ENCODE data around the gene SERPINE2.

SERPINE2 gene

DNA sequence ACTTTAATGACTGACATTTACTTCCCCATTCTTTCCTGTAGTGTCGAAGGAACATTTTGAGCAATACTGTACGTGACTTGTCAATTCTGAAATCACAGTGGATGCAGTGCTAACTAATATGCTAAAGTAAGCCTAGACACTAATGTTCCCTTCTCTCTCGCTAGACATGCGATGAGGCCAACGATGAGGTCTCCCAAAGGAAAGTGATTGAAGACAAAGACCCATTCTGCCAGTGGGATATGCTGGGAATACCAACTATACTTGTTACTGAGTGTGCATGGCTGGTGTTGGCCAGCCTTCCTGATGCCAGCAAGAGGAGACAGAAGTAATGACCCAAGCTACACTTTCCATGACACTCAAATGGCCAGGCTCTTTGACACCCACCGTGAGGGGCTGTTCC is 2.5 kb upstream of the SERPINE2 start:
- Histone ChIP-seq H4K5ac (ENCODE audit: low read length) (no peak overlapping the region), H3K4ac (ENCODE audit: low read depth, low read length) (no peak overlapping the region), H3K4me1 (ENCODE audit: control insufficient read depth, low read depth, low read length) (peaks cover 7% of the 10 kb centered on the region), H2BK15ac (replicated peaks; ENCODE audit: low read depth) (no peak overlapping the region), H3K4me3 (ENCODE audit: low read length) (no peak overlapping the region), H3K36me3 (ENCODE audit: control insufficient read depth, insufficient read depth, low read length) (peaks cover 1% of the 10 kb centered on the region), H3K18ac (ENCODE audit: low read length) (no peak overlapping the region), H2BK120ac (ENCODE audit: low read depth, low read length) (no peak overlapping the region), H2AK5ac (ENCODE audit: low read length) (peak overlapping the region; percentile 57), H3K79me1 (ENCODE audit: low read length) (peaks cover 2% of the 10 kb centered on the region), H3K56ac (ENCODE audit: low read length) (no peak overlapping the region), H3K27ac (ENCODE audit: low read depth, low read length) (no peak overlapping the region), H3K9ac (ENCODE audit: low read length) (no peak overlapping the region), H2BK5ac (ENCODE audit: low read length) (no peak overlapping the region), H3K27me3 (ENCODE audit: insufficient read depth, low read length, poor library complexity) (no peaks in the 10 kb centered on the region), H3K79me2 (ENCODE audit: control insufficient read depth, insufficient read depth, low read length) (peaks cover 24% of the 10 kb centered on the region), H4K8ac (ENCODE audit: low read depth, low read length) (no peak overlapping the region), H3K23ac (ENCODE audit: low read length) (no peak overlapping the region), H3K4me2 (ENCODE audit: low read length) (no peak overlapping the region)
- WGBS (ENCODE audit: extremely low coverage, insufficient coverage, low lambda C conversion rate): no CpG with 5 or more reads among the region's 6 CpGs
- DNase-seq: no peak

DNA sequence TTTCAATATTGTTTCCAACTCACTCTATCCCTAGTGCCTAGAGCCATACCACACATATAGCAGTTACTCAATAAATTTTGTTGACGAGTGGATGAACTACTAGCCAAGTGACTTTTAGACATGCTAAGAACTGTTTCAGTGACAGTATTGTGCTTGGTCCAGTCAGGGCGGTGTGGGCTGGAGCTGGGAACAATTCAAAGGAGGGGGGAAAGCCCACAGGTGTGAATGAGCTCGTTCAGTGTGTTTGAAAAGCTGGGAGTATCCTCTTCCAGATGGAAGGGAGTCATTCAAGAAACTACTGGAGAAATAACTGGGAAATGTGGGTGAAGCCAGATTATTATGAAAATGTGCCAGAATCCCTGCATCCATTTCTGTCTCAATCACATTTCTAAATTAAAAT is 1.7 kb upstream of the SERPINE2 start:
- Histone ChIP-seq H3K27ac (ENCODE audit: low read depth, low read length) (no peak overlapping the region), H3K23ac (ENCODE audit: low read length) (no peak overlapping the region), H4K8ac (ENCODE audit: low read depth, low read length) (no peak overlapping the region), H3K4me2 (ENCODE audit: low read length) (no peak overlapping the region), H2AK5ac (ENCODE audit: low read length) (no peak overlapping the region), H2BK120ac (ENCODE audit: low read depth, low read length) (no peak overlapping the region), H3K9ac (ENCODE audit: low read length) (no peak overlapping the region), H3K4ac (ENCODE audit: low read depth, low read length) (no peak overlapping the region), H2BK5ac (ENCODE audit: low read length) (no peak overlapping the region), H3K4me3 (ENCODE audit: low read length) (no peak overlapping the region), H3K4me1 (ENCODE audit: control insufficient read depth, low read depth, low read length) (peaks cover 10% of the 10 kb centered on the region), H3K79me2 (ENCODE audit: control insufficient read depth, insufficient read depth, low read length) (peaks cover 32% of the 10 kb centered on the region), H3K56ac (ENCODE audit: low read length) (peak overlapping the region; percentile 37), H2BK15ac (replicated peaks; ENCODE audit: low read depth) (no peak overlapping the region), H3K79me1 (ENCODE audit: low read length) (peaks cover 6% of the 10 kb centered on the region), H4K5ac (ENCODE audit: low read length) (no peak overlapping the region), H3K36me3 (ENCODE audit: control insufficient read depth, insufficient read depth, low read length) (peaks cover 3% of the 10 kb centered on the region), H3K27me3 (ENCODE audit: insufficient read depth, low read length, poor library complexity) (no peaks in the 10 kb centered on the region), H3K18ac (ENCODE audit: low read length) (no peak overlapping the region)
- WGBS (ENCODE audit: extremely low coverage, insufficient coverage, low lambda C conversion rate): no CpG with 5 or more reads among the region's 3 CpGs
- peak; percentile 55 for DNase-seq

DNA sequence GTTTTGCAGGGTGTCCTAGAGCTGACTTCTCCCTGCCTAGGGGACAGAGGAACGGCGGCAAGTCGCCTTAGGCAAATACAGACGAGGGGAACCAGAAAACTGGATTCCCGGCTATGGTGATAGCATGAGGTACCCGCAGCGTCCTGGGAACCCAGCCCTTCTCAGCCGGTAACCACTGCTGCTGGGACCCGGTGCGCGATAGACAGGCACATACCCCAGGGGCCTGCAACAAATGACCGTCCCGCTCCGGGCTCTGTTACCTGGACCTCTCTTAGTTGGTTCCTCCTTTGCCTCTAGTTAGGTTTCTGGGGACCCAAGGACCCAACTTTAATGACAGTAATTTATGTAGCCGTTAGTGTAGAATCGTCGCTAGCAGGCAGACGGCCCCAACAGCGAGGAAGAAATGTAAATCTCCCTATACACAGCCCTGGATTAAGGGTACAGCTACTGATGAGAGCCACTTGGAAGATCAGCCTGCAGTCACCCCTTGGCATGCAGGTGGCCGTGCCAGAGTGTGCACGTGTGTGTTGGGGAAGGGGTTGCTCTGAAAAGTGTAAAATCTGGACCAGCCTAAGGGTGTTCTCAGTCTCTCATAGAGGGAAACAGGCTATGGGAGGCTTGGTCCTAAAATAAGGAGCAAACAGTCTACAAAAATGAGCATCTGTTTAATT is 819 bp upstream of the SERPINE2 start:
- Histone ChIP-seq H4K5ac (ENCODE audit: low read length) (no peak overlapping the region), H3K79me1 (ENCODE audit: low read length) (peaks cover 7% of the 10 kb centered on the region), H3K18ac (ENCODE audit: low read length) (peak overlapping the region; percentile 9), H3K56ac (ENCODE audit: low read length) (peak overlapping the region; percentile 94), H3K4me3 (ENCODE audit: low read length) (peak overlapping the region; percentile 59), H3K36me3 (ENCODE audit: control insufficient read depth, insufficient read depth, low read length) (peaks cover 3% of the 10 kb centered on the region), H3K4ac (ENCODE audit: low read depth, low read length) (peak overlapping the region; percentile 22), H3K4me1 (ENCODE audit: control insufficient read depth, low read depth, low read length) (peaks cover 12% of the 10 kb centered on the region), H2BK120ac (ENCODE audit: low read depth, low read length) (peak overlapping the region; percentile 10), H3K4me2 (ENCODE audit: low read length) (peak overlapping the region; percentile 94), H3K23ac (ENCODE audit: low read length) (no peak overlapping the region), H3K9ac (ENCODE audit: low read length) (peak overlapping the region; percentile 90), H2BK15ac (replicated peaks; ENCODE audit: low read depth) (no peak overlapping the region), H3K27me3 (ENCODE audit: insufficient read depth, low read length, poor library complexity) (no peaks in the 10 kb centered on the region), H2BK5ac (ENCODE audit: low read length) (peak overlapping the region; percentile 84), H3K79me2 (ENCODE audit: control insufficient read depth, insufficient read depth, low read length) (peaks cover 41% of the 10 kb centered on the region), H3K27ac (ENCODE audit: low read depth, low read length) (peak overlapping the region; percentile 17), H4K8ac (ENCODE audit: low read depth, low read length) (no peak overlapping the region), H2AK5ac (ENCODE audit: low read length) (no peak overlapping the region)
- WGBS (ENCODE audit: extremely low coverage, insufficient coverage, low lambda C conversion rate): no CpG with 5 or more reads among the region's 21 CpGs
- DNase-seq: no peak

DNA sequence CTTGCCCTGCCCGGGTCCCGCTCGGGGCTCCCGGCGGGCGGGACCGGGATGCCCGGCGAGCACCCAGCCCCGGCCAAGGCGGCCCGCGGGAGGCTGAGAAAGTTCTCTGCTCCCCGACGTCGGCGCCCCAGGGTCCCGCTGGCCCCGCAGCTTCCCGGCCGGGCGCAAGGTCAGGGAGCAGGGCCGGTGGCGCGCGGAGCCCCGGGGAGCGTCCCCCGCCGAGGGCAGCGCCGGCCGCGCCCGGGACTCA is 331 bp downstream of the SERPINE2 start:
- Histone ChIP-seq H3K4me3 (ENCODE audit: low read length) (peak overlapping the region; percentile 90), H3K18ac (ENCODE audit: low read length) (peak overlapping the region; percentile 89), H3K9ac (ENCODE audit: low read length) (peak overlapping the region; percentile 89), H3K23ac (ENCODE audit: low read length) (peak overlapping the region; percentile 48), H3K56ac (ENCODE audit: low read length) (peak overlapping the region; percentile 88), H3K27me3 (ENCODE audit: insufficient read depth, low read length, poor library complexity) (no peaks in the 10 kb centered on the region), H3K4me2 (ENCODE audit: low read length) (no peak overlapping the region), H2BK120ac (ENCODE audit: low read depth, low read length) (peak overlapping the region; percentile 10), H3K79me1 (ENCODE audit: low read length) (peaks cover 10% of the 10 kb centered on the region), H3K27ac (ENCODE audit: low read depth, low read length) (peak overlapping the region; percentile 52), H2BK15ac (replicated peaks; ENCODE audit: low read depth) (no peak overlapping the region), H3K79me2 (ENCODE audit: control insufficient read depth, insufficient read depth, low read length) (peaks cover 52% of the 10 kb centered on the region), H3K36me3 (ENCODE audit: control insufficient read depth, insufficient read depth, low read length) (peaks cover 4% of the 10 kb centered on the region), H3K4ac (ENCODE audit: low read depth, low read length) (peak overlapping the region; percentile 92), H3K4me1 (ENCODE audit: control insufficient read depth, low read depth, low read length) (peaks cover 15% of the 10 kb centered on the region), H2BK5ac (ENCODE audit: low read length) (peak overlapping the region; percentile 39), H2AK5ac (ENCODE audit: low read length) (no peak overlapping the region), H4K5ac (ENCODE audit: low read length) (no peak overlapping the region), H4K8ac (ENCODE audit: low read depth, low read length) (no peak overlapping the region)
- no CpG with 5 or more reads among the region's 35 CpGs for WGBS (ENCODE audit: extremely low coverage, insufficient coverage, low lambda C conversion rate)
- DNase-seq: no peak

DNA sequence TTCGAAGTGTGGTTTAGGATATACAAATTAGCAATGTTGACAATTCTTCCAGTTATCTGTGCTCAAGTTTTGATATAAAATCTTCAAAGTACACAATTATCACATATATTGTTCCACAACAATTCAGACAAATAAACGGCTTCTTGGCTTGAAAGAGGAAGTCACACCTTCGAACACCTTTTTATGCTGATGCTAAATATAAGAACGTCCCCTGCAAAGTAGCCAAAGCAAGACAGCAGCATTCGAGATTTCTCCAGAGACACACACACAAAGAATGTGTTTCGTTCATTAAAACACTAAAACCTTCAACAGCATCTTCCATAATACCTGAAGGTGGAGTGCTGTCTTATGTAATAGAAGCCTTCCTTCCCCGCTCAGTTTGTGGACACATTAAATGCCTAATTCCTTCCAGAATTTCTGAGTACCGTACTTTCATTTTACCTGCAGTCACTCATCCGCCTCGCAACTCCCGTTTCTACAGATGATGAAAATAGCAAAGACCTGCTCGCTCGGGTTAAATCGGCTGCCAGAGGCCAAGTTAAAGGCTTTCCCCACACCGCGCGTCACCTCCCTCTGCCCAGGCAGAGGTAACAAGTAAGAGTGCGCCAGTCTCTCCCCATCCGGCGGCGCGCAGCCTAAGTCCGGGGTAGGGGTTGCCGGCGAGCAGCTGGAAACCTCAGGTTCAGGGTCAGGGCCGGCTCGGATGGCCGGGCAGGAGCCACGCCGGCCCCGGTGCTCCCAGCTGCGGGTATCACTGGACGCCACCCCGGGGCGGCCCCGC is 847 bp downstream of the SERPINE2 start:
- Histone ChIP-seq H3K23ac (ENCODE audit: low read length) (no peak overlapping the region), H3K56ac (ENCODE audit: low read length) (peak overlapping the region; percentile 88)
- DNase-seq: peak; percentile 74

More for the DNA sequence above, 847 bp downstream of the SERPINE2 start:
- Histone ChIP-seq H4K8ac (ENCODE audit: low read depth, low read length) (no peak overlapping the region), H3K36me3 (ENCODE audit: control insufficient read depth, insufficient read depth, low read length) (peaks cover 4% of the 10 kb centered on the region), H3K18ac (ENCODE audit: low read length) (peak overlapping the region; percentile 89), H2BK5ac (ENCODE audit: low read length) (peak overlapping the region; percentile 17), H3K27ac (ENCODE audit: low read depth, low read length) (peak overlapping the region; percentile 52), H2AK5ac (ENCODE audit: low read length) (no peak overlapping the region), H3K4ac (ENCODE audit: low read depth, low read length) (peak overlapping the region; percentile 92), H3K4me1 (ENCODE audit: control insufficient read depth, low read depth, low read length) (peaks cover 15% of the 10 kb centered on the region), H4K5ac (ENCODE audit: low read length) (no peak overlapping the region), H3K4me2 (ENCODE audit: low read length) (peak overlapping the region; percentile 14), H3K9ac (ENCODE audit: low read length) (peak overlapping the region; percentile 89), H3K27me3 (ENCODE audit: insufficient read depth, low read length, poor library complexity) (no peaks in the 10 kb centered on the region), H2BK120ac (ENCODE audit: low read depth, low read length) (no peak overlapping the region), H2BK15ac (replicated peaks; ENCODE audit: low read depth) (no peak overlapping the region), H3K79me2 (ENCODE audit: control insufficient read depth, insufficient read depth, low read length) (peaks cover 57% of the 10 kb centered on the region), H3K4me3 (ENCODE audit: low read length) (peak overlapping the region; percentile 90), H3K79me1 (ENCODE audit: low read length) (peaks cover 12% of the 10 kb centered on the region)
- WGBS (ENCODE audit: extremely low coverage, insufficient coverage, low lambda C conversion rate): no CpG with 5 or more reads among the region's 36 CpGs

Measured in mesendoderm (in vitro differentiated cells).